OCI-LY1 (cell line): Measurements from ENCODE around the gene PCYT1A.

Experiments used
- H2AFZ ChIP-seq: fragments of 200-600 bp; sonication (generic), shearing (Covaris generic); 2 replicates; pipeline ENCODE4 v1.6.0; 2014; ENCODE audit warnings: antibody characterized with exemption, mild to moderate bottlenecking, low read length
- H3F3A ChIP-seq: fragments of 200-600 bp; sonication (generic), shearing (Covaris generic); 2 replicates; pipeline ENCODE4 v1.6.0; 2014; ENCODE audit warnings: mild to moderate bottlenecking, antibody characterized with exemption, low read length, moderate library complexity; ENCODE audit not compliant: insufficient read depth
- H3K27ac ChIP-seq: fragments of 200-600 bp; sonication (generic); 2 replicates; pipeline ENCODE4 v1.5.1; 2014; ENCODE audit warnings: low read length, mixed run types, mild to moderate bottlenecking, low read depth; ENCODE audit not compliant: poor library complexity, severe bottlenecking
- H3K27me3 ChIP-seq: fragments of 200-600 bp; sonication (generic); 2 replicates; pipeline ENCODE4 v1.6.0; 2014; ENCODE audit warnings: antibody characterized with exemption, mild to moderate bottlenecking, low read length, moderate library complexity; ENCODE audit not compliant: insufficient read depth
- H3K36me3 ChIP-seq: fragments of 200-600 bp; sonication (generic); 2 replicates; pipeline ENCODE4 v1.6.1; 2014; ENCODE audit warnings: mild to moderate bottlenecking, antibody characterized with exemption, low read length, moderate library complexity, mixed read lengths; ENCODE audit not compliant: insufficient read depth
- H3K4me1 ChIP-seq: fragments of 200-600 bp; sonication (generic); 2 replicates; pipeline ENCODE4 v1.5.1; 2014; ENCODE audit warnings: mild to moderate bottlenecking, low read length, moderate library complexity; ENCODE audit not compliant: insufficient read depth, severe bottlenecking
- H3K4me2 ChIP-seq: fragments of 200-600 bp; sonication (generic), shearing (Covaris generic); 2 replicates; pipeline ENCODE4 v1.6.1; 2014; ENCODE audit warnings: low read length
- H3K4me3 ChIP-seq: fragments of 200-600 bp; sonication (generic); 2 replicates; pipeline ENCODE4 v1.5.1; 2014; ENCODE audit warnings: low read length, low read depth, mild to moderate bottlenecking, mixed read lengths; ENCODE audit not compliant: poor library complexity, severe bottlenecking
- H3K79me2 ChIP-seq: fragments of 200-600 bp; shearing (Covaris generic); 2 replicates; pipeline ENCODE4 v1.6.1; 2016; ENCODE audit warnings: mixed run types, low read length, mixed read lengths; ENCODE audit not compliant: insufficient read depth
- H3K9ac ChIP-seq: fragments of 200-600 bp; sonication (generic), shearing (Covaris generic); 2 replicates; pipeline ENCODE4 v1.6.1; 2014; ENCODE audit warnings: mild to moderate bottlenecking, low read length, mixed read lengths
- H3K9me2 ChIP-seq: fragments of 200-600 bp; sonication (generic), shearing (Covaris generic); 2 replicates; pipeline ENCODE4 v1.6.1; 2014; ENCODE audit warnings: low read depth, mild to moderate bottlenecking, low read length, mixed read lengths
- H3K9me3 ChIP-seq: fragments of 200-600 bp; shearing (Covaris generic); 2 replicates; pipeline ENCODE4 v1.6.1; 2014; ENCODE audit warnings: low read length, mixed read lengths
- H4K20me1 ChIP-seq: fragments of 200-600 bp; sonication (generic), shearing (Covaris generic); 2 replicates; pipeline ENCODE4 v1.6.0; 2016; ENCODE audit warnings: mild to moderate bottlenecking, low read length; ENCODE audit not compliant: insufficient read depth
- EZH2 ChIP-seq: fragments of 200-600 bp; sonication (generic), shearing (Covaris generic); IDR thresholded peaks from 2 replicates; pipeline ENCODE4 v1.8.0; 2017; ENCODE audit warnings: borderline replicate concordance, mixed run types, mild to moderate bottlenecking, antibody characterized with exemption, low read length, moderate library complexity, mixed read lengths
- TF ChIP-seq, protein P1 (sequence below): fragments of 200-600 bp; sonication (generic), shearing (Covaris generic); IDR thresholded peaks from 2 replicates; pipeline ENCODE4 v1.5.1; 2017; ENCODE audit warnings: mild to moderate bottlenecking, antibody characterized with exemption, low read length, moderate library complexity, mixed read lengths

PCYT1A gene

DNA sequence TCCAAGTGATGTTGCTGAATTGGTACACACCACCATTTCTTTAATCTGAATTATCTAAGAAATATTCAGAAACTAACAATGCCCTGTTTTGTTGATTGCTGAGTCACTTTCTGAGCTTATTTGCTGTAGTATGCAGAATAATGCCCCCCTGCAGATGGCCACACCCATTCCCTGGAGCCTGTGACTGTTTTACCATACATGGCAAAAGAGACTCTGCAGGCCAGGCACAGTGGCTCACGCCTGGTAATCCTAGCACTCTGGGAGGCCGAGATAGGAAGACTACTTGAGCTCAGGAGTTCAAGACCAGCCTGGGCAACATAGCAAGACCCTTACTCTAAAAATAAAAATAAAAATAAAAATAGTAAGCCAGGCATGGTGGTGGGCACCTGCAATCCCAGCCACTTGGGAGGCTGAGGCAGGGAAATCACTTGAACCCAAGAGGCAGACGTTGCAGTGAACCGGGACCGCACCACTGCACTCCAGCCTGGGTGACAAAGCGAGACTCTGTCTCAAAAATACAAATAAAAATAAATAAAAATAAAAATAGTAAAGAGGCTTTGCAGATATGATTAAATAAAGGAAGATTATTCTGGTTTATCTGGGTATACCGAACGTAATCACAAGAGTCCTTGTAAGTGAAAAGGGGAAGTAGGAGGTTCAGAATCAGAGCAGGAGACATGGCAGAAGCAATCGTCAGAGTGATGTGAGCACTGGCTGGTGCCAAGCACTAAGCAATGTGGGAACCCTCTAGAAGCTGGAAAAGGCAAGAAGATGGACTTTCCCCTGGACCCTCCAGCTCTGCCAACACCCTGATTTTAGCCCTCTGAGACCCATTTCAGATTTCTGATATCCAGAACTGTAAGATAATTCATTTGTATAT, 19.0 kb downstream of the PCYT1A start:
- H3F3A ChIP-seq, result no peaks in the 10 kb centered on the region
- H3K4me1 ChIP-seq, result no peaks in the 10 kb centered on the region
- no peak overlapping the region for H3K4me2 ChIP-seq
- H3K9me3 ChIP-seq, result peaks cover 11% of the 10 kb centered on the region
- no peak overlapping the region for H3K27ac ChIP-seq
- no peak overlapping the region for H2AFZ ChIP-seq
- H3K9ac ChIP-seq, result no peak overlapping the region
- peaks cover 22% of the 10 kb centered on the region for H3K36me3 ChIP-seq
- H3K9me2 ChIP-seq, result no peaks in the 10 kb centered on the region
- H4K20me1 ChIP-seq, result no peaks in the 10 kb centered on the region
- TF ChIP-seq EZH2, result no peak
- TF ChIP-seq, protein P1, sequence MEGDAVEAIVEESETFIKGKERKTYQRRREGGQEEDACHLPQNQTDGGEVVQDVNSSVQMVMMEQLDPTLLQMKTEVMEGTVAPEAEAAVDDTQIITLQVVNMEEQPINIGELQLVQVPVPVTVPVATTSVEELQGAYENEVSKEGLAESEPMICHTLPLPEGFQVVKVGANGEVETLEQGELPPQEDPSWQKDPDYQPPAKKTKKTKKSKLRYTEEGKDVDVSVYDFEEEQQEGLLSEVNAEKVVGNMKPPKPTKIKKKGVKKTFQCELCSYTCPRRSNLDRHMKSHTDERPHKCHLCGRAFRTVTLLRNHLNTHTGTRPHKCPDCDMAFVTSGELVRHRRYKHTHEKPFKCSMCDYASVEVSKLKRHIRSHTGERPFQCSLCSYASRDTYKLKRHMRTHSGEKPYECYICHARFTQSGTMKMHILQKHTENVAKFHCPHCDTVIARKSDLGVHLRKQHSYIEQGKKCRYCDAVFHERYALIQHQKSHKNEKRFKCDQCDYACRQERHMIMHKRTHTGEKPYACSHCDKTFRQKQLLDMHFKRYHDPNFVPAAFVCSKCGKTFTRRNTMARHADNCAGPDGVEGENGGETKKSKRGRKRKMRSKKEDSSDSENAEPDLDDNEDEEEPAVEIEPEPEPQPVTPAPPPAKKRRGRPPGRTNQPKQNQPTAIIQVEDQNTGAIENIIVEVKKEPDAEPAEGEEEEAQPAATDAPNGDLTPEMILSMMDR, result no peak
- no peaks in the 10 kb centered on the region for H3K27me3 ChIP-seq
- H3K79me2 ChIP-seq, result no peaks in the 10 kb centered on the region
- no peak overlapping the region for H3K4me3 ChIP-seq

DNA sequence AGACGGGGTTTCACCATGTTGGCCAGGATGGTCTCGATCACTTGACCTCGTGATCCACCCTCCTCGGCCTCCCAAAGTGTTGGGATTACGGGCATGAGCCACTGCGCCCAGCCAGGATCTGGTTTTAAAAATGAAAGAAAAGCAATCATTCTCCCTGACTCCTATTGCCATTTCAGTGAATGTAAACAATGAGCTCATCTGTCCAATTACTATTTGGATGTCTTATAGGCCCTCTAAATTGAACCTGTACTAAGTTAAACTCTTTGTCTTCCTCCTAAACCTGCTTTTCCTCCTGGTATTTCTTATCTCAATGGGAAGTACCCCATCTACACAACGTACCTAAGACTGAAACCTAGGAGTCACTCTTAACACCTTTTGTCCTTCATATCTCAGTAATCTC, 23.7 kb downstream of the PCYT1A start:
- Histone ChIP-seq H2AFZ (no peak overlapping the region), H3F3A (no peaks in the 10 kb centered on the region), H3K9me2 (no peaks in the 10 kb centered on the region), H4K20me1 (no peaks in the 10 kb centered on the region), H3K4me1 (no peaks in the 10 kb centered on the region), H3K27me3 (no peaks in the 10 kb centered on the region), H3K27ac (no peak overlapping the region), H3K79me2 (no peaks in the 10 kb centered on the region), H3K9ac (no peak overlapping the region), H3K36me3 (peaks cover 17% of the 10 kb centered on the region), H3K9me3 (0 out of 2 replicates have a peak, but pooled peaks cover 3% of the 10 kb centered on the region), H3K4me2 (no peak overlapping the region), H3K4me3 (no peak overlapping the region)
- TF ChIP-seq, protein P1, result no peak
- no peak for TF ChIP-seq EZH2

DNA sequence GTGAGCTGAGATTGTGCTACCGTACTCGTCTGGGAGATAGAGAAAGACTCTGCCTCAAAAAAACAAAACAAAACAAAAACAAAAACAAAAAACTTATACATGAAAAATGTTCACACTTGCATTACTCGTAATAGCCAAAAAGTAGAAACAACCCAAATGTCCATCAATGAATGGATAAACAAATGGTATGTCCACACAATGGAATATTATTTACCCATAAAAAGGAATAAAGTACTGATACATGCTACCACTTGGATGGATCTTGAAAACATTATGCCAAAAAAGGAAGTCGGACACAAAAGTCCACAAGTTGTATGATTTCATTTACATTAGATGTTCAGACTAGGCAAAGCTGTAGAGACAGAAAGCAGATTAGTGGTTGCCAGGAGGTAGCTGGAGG, 26.7 kb downstream of the PCYT1A start:
- Histone ChIP-seq H3K36me3 (peaks cover 17% of the 10 kb centered on the region), H4K20me1 (no peaks in the 10 kb centered on the region), H3K9me3 (0 out of 2 replicates have a peak, but pooled peaks cover 3% of the 10 kb centered on the region), H3K27me3 (no peaks in the 10 kb centered on the region), H3K9me2 (no peaks in the 10 kb centered on the region), H3K4me2 (no peak overlapping the region), H3K9ac (no peak overlapping the region), H3K4me1 (no peaks in the 10 kb centered on the region), H3F3A (no peaks in the 10 kb centered on the region), H3K79me2 (no peaks in the 10 kb centered on the region), H3K27ac (no peak overlapping the region), H3K4me3 (no peak overlapping the region), H2AFZ (no peak overlapping the region)
- TF ChIP-seq EZH2, result no peak
- TF ChIP-seq, protein P1, result no peak
